HepG2 (cell line): ENCODE data around the gene CAV3. TPM values are rescaled to one million over a fixed set of nuclear protein-coding genes. Genes with fewer than 3 reads are reported as not detected.

Source experiments
- CREBL2 ChIP-seq: sonication (generic); formaldehyde crosslinking; IDR thresholded peaks from 2 replicates; pipeline ENCODE4 v1.8.1; 2023; ENCODE audit warnings: missing genetic modification reagents, mild to moderate bottlenecking, borderline replicate concordance
- ETV6 ChIP-seq: sonication (generic); formaldehyde crosslinking; conservative IDR thresholded peaks from 2 replicates; pipeline ENCODE4 v1.4.0; 2020; ENCODE audit warnings: missing genetic modification reagents
- FLYWCH1 ChIP-seq: sonication (generic); formaldehyde crosslinking; IDR thresholded peaks from 2 replicates; pipeline ENCODE4 v1.8.1; 2023; ENCODE audit warnings: mild to moderate bottlenecking, missing genetic modification reagents
- HMG20B ChIP-seq: conservative IDR thresholded peaks from 2 replicates; pipeline ENCODE4 v1.6.1; 2016; ENCODE audit warnings: missing genetic modification reagents, missing compliant biosample characterization
- HNRNPUL1 ChIP-seq: fragments of 200-400 bp; formaldehyde crosslinking; IDR thresholded peaks from 2 replicates; pipeline ENCODE4 v1.6.1; 2017; ENCODE audit warnings: low read depth, mild to moderate bottlenecking, low read length, moderate library complexity
- PHF8 ChIP-seq: sonication (generic); formaldehyde crosslinking; IDR thresholded peaks from 2 replicates; pipeline ENCODE4 v1.5.0; 2020; ENCODE audit warnings: missing genetic modification reagents
- SPEN ChIP-seq: sonication (generic); formaldehyde crosslinking; IDR thresholded peaks from 2 replicates; pipeline ENCODE4 v1.5.1; 2020; ENCODE audit warnings: low read depth, mild to moderate bottlenecking, missing genetic modification reagents
- TIGD3 ChIP-seq: sonication (generic); formaldehyde crosslinking; IDR thresholded peaks from 2 replicates; pipeline ENCODE4 v1.5.1; 2020; ENCODE audit warnings: mild to moderate bottlenecking, missing genetic modification reagents, borderline replicate concordance
- USF2 ChIP-seq, 2 experiments: sonication (generic) in 1 of 2; formaldehyde crosslinking in 1 of 2; IDR thresholded peaks; 2 replicates each; pipeline versions ENCODE4 v1.5.1 to v1.6.1; 2011 to 2020; ENCODE audit warnings: borderline replicate concordance in 1 of 2, low read depth in 1 of 2, low read length in 1 of 2, mild to moderate bottlenecking in 1 of 2, missing genetic modification reagents in 1 of 2, moderate library complexity in 1 of 2
- ZBTB33 ChIP-seq: sonication (generic); formaldehyde crosslinking; IDR thresholded peaks from 2 replicates; pipeline ENCODE4 v1.4.0; 2020; ENCODE audit warnings: missing genetic modification reagents
- ZHX2 ChIP-seq, 2 experiments: sonication (generic) in 1 of 2; formaldehyde crosslinking in 1 of 2; IDR thresholded peaks; 2 replicates each; pipeline versions ENCODE4 v1.6.1 to v1.9.0; 2014 to 2022; ENCODE audit warnings: antibody characterized with exemption in 1 of 2, borderline replicate concordance in 1 of 2, inconsistent platforms in 1 of 2, low read depth in 1 of 2, missing genetic modification reagents in 1 of 2
- ZMYM3 ChIP-seq: sonication (generic); formaldehyde crosslinking; IDR thresholded peaks from 2 replicates; pipeline ENCODE4 v1.5.1; 2020; ENCODE audit warnings: mild to moderate bottlenecking, missing genetic modification reagents
- ZNF264 ChIP-seq: sonication (generic); formaldehyde crosslinking; IDR thresholded peaks from 2 replicates; pipeline ENCODE4 v1.4.0; 2020; ENCODE audit warnings: missing genetic modification reagents
- ZNF576 ChIP-seq: sonication (generic); formaldehyde crosslinking; IDR thresholded peaks from 2 replicates; pipeline ENCODE4 v1.4.0; 2020; ENCODE audit warnings: mild to moderate bottlenecking, missing genetic modification reagents
- ZNF615 ChIP-seq: sonication (generic); formaldehyde crosslinking; IDR thresholded peaks from 2 replicates; pipeline ENCODE4 v1.5.0; 2020; ENCODE audit warnings: mild to moderate bottlenecking, missing genetic modification reagents, borderline replicate concordance
- ZNF761 ChIP-seq: sonication (generic); formaldehyde crosslinking; conservative IDR thresholded peaks from 2 replicates; pipeline ENCODE4 v1.4.0; 2020; ENCODE audit warnings: mild to moderate bottlenecking, missing genetic modification reagents
- polyA plus RNA-seq, 8 experiments: library from polyadenylated mRNA; depleted of rRNA in 3 of 8; stranded (reverse) in 7 of 8; unstranded in 1 of 8; fragments of >200 nt; fragmentation: Illumina TruSeq in 4 of 8; extraction: Trizol in 4 of 8; gene quantifications; 2 replicates each; pipeline versions ENCODE4 v1.2.1 to v1.2.3, GENCODE V29; 2011 to 2016; ENCODE audit warnings: low read depth in 4 of 8, missing spikeins in 1 of 8, mixed read lengths in 1 of 8; ENCODE audit not compliant: insufficient read depth in 1 of 8
- total RNA-seq, 5 experiments: library from RNA; depleted of rRNA; stranded (reverse); fragments of >200 nt; fragmentation: Illumina TruSeq; extraction: Trizol; gene quantifications; 2 replicates each; pipeline ENCODE4 v1.2.3, GENCODE V29; 2016; ENCODE audit warnings: low read depth in 1 of 5

Gene CAV3
- total and polyA plus RNA-seq, 2 of the 13 experiments (the other 11 are each of a cell fraction or from before 2014, with no cell fraction given), result not detected

GRCh38 chr3:8741581-8742261, 8.1 kb downstream of the CAV3 start (continued):
- TF ChIP-seq ZHX2 (IDR thresholded peaks at IDR 0.05; ENCODE audit: low read depth) (no peak), ZHX2 (CRISPR knock-in tag; IDR thresholded peaks at IDR 0.05; ENCODE audit: borderline replicate concordance) (no peak), ZNF576 (CRISPR knock-in tag) (no peak), CREBL2 (no peak), USF2 (IDR thresholded peaks at IDR 0.05; ENCODE audit: low read depth, low read length) (no peak), USF2 (CRISPR knock-in tag; IDR thresholded peaks at IDR 0.05; ENCODE audit: borderline replicate concordance) (no peak), TIGD3 (CRISPR knock-in tag) (no peak), HMG20B (CRISPR knock-in tag) (no peak), PHF8 (CRISPR knock-in tag) (no peak), ZNF761 (no peak), HNRNPUL1 (no peak), FLYWCH1 (no peak), ZMYM3 (CRISPR knock-in tag) (no peak), ETV6 (CRISPR knock-in tag) (no peak), ZNF264 (CRISPR knock-in tag) (no peak), ZBTB33 (CRISPR knock-in tag) (no peak), ZNF615 (CRISPR knock-in tag) (no peak), SPEN (CRISPR knock-in tag) (no peak)
